Measurements from ENCODE around the gene VPREB3. TPM values are rescaled to one million over a fixed set of nuclear protein-coding genes. Genes with fewer than 3 reads are reported as not detected.

The VPREB3 gene
- total and polyA plus RNA-seq, 4 donors: 0.69 to 3.2 (median 1.8) TPM; not detected in 1

DNA sequence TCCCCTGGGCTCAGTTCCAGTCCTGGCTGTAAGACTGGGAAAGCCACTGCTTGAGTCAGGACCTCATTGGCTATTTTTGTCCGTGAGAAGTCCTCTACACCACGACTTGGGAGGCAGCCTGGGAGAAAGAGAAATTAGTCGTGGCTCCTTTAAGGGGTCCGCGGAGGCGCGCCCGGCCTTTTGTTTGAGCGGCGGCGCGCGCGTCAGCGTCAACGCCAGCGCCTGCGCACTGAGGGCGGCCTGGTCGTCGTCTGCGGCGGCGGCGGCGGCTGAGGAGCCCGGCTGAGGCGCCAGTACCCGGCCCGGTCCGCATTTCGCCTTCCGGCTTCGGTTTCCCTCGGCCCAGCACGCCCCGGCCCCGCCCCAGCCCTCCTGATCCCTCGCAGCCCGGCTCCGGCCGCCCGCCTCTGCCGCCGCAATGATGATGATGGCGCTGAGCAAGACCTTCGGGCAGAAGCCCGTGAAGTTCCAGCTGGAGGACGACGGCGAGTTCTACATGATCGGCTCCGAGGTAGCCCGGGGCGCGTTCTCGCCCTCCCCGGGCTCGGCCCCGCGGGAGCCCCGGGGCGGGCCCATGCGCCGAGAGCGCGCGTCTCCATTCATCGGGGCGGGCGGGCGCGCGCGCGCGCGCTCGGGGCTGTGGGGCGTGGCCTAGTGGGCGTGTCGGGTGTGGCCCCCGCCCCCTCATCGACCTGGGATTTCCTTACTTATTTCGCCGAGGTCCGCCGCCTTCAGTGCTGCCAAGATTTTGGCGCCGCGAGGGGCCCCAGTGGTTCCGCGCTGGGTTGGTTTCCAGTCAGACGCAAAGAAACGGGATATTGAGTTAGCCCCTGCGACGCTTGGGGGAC is 32.8 kb upstream of the VPREB3 start, which contains the start of gene SMARCB1:
Gene SMARCB1 (plus strand): TSS at position 215 of the 848 bp plus-strand sequence. CDS start 204 bp downstream, at position 419.
- no peaks in the 10 kb centered on the region for H3K27me3 ChIP-seq (ENCODE audit: control insufficient read depth in 4 of 4, insufficient read depth in 4 of 4, low read length in 3 of 4)
- H3K9ac ChIP-seq (ENCODE audit: low read depth in 1 of 2, low read length in 2 of 2): peak within 1 kb of the TSS; percentile 57 to 77
- peaks cover 12 to 42% (median 31%) of the 10 kb centered on the region in 4 donors for H3K4me1 ChIP-seq (ENCODE audit: control insufficient read depth in 4 of 4, insufficient read depth in 4 of 4, low read length in 3 of 4)
- H3K27ac ChIP-seq (ENCODE audit: low read depth in 1 of 2, low read length in 2 of 2): peak within 1 kb of the TSS; percentile 99 to 100
- TF ChIP-seq JUND (IDR thresholded peaks at IDR 0.05): no peak
- TF ChIP-seq, protein P1, sequence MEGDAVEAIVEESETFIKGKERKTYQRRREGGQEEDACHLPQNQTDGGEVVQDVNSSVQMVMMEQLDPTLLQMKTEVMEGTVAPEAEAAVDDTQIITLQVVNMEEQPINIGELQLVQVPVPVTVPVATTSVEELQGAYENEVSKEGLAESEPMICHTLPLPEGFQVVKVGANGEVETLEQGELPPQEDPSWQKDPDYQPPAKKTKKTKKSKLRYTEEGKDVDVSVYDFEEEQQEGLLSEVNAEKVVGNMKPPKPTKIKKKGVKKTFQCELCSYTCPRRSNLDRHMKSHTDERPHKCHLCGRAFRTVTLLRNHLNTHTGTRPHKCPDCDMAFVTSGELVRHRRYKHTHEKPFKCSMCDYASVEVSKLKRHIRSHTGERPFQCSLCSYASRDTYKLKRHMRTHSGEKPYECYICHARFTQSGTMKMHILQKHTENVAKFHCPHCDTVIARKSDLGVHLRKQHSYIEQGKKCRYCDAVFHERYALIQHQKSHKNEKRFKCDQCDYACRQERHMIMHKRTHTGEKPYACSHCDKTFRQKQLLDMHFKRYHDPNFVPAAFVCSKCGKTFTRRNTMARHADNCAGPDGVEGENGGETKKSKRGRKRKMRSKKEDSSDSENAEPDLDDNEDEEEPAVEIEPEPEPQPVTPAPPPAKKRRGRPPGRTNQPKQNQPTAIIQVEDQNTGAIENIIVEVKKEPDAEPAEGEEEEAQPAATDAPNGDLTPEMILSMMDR (IDR thresholded peaks at IDR 0.05; ENCODE audit: low read depth, low read length, missing input control): no peak
- TF ChIP-seq NR2F2 (IDR thresholded peaks at IDR 0.05): peak; percentile 24
- TF ChIP-seq, protein P2, sequence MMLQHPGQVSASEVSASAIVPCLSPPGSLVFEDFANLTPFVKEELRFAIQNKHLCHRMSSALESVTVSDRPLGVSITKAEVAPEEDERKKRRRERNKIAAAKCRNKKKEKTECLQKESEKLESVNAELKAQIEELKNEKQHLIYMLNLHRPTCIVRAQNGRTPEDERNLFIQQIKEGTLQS (IDR thresholded peaks at IDR 0.05): no peak
- TF ChIP-seq HNF4G (IDR thresholded peaks at IDR 0.05): no peak
- no peak for TF ChIP-seq RXRA (IDR thresholded peaks at IDR 0.05)
- no peak for TF ChIP-seq ZBTB33 (IDR thresholded peaks at IDR 0.05)
- no peak for TF ChIP-seq FOXA2 (IDR thresholded peaks at IDR 0.05)
- TF ChIP-seq SP1 (IDR thresholded peaks at IDR 0.05): peak; percentile 36
- peak in 1 of 2 donors; percentile 14 for TF ChIP-seq HNF4A (conservative IDR thresholded peaks at IDR 0.05)
- no peak for TF ChIP-seq FOXA1 (IDR thresholded peaks at IDR 0.05)
- TF ChIP-seq GABPA (IDR thresholded peaks at IDR 0.05 in 1 of 2, conservative IDR thresholded peaks at IDR 0.05 in 1 of 2): no peak
- TF ChIP-seq REST (IDR thresholded peaks at IDR 0.05): peak; percentile 93
- no peak for TF ChIP-seq EGR1 (IDR thresholded peaks at IDR 0.05; ENCODE audit: low read depth in 2 of 2)
- under 1% methylated on average over 97 of the region's 97 CpGs for WGBS
- H3K36me3 ChIP-seq (ENCODE audit: control insufficient read depth in 4 of 4, insufficient read depth in 3 of 4, low read depth in 1 of 4, low read length in 3 of 4): no peaks in the 10 kb centered on the region
- H3K9me3 ChIP-seq (ENCODE audit: control insufficient read depth in 4 of 4, low read length in 3 of 4): no peaks in the 10 kb centered on the region
- peak within 1 kb of the TSS; percentile 76 to 85 (median 83) for H3K4me3 ChIP-seq (ENCODE audit: low read depth in 1 of 3, low read length in 3 of 3)
- peak; percentile 92 for DNase-seq (ENCODE audit: low spot score)
